ENCODE data around the gene CRELD2. TPM values are rescaled to one million over a fixed set of nuclear protein-coding genes. Genes with fewer than 3 reads are reported as not detected.

CRELD2 gene
- total and polyA plus RNA-seq, 8 donors = 37.2 to 61.9 (median 54.1) TPM

GRCh38 chr22:49930596-49931412 lies 12.4 kb downstream of the CRELD2 start:
- WGBS, 2 donors = 44 to 61% methylated on average over 14 of the region's 14 CpGs
- Histone ChIP-seq H3K27me3 (no peaks in the 10 kb centered on the region), H3K36me3 (peaks cover 0 to 1% (median 0%) of the 10 kb centered on the region in 3 donors), H3K4me3 (no peak overlapping the region), H3K4me1 (peaks cover 13 to 15% (median 14%) of the 10 kb centered on the region in 3 donors), H3K27ac (peak overlapping the region in 2 of 4 donors; percentile 30 to 45), H3K9me3 (no peaks in the 10 kb centered on the region)
- ATAC-seq (peak; percentile 58 to 77 (median 74)), DNase-seq (peak; percentile 68 to 87 (median 79)), FAIRE-seq (no peak)
- intact Hi-C loops (cut with DNase I) = loop anchor here in 1 of 3 donors (5.0 kb wide), 1 partner anchor 61 kb away; no protein-coding TSS in a partner anchor
- TF ChIP-seq CTCF (IDR thresholded peaks at IDR 0.05) = peak in 3 of 4 donors; percentile 40 to 58 (median 54)

- DNase-seq (peak in 5 of 6 donors; percentile 26 to 78 (median 59)), FAIRE-seq (no peak), ATAC-seq (no peak)
- Histone ChIP-seq H3K4me1 (peaks cover 14 to 23% (median 19%) of the 10 kb centered on the region in 3 donors), H3K36me3 (no peaks in the 10 kb centered on the region), H3K27me3 (no peaks in the 10 kb centered on the region), H3K4me3 (peak overlapping the region in 1 of 4 donors; percentile 48), H3K9me3 (no peaks in the 10 kb centered on the region), H3K27ac (peak overlapping the region; percentile 64 to 95 (median 86))
- 79 to 81% methylated on average over 27 of the region's 27 CpGs for WGBS, 2 donors
- no peak for TF ChIP-seq CTCF (IDR thresholded peaks at IDR 0.05)
- intact Hi-C loops (cut with DNase I) = loop anchor here in 1 of 3 donors (5.0 kb wide), 1 partner anchor 59 kb away; no protein-coding TSS in a partner anchor
These were observed 15.1 kb downstream of the CRELD2 start for GRCh38 chr22:49933236-49934159.

GRCh38 chr22:49934160-49934890 lies 15.9 kb downstream of the CRELD2 start:
- intact Hi-C loops (cut with DNase I) = loop anchor here in 1 of 3 donors (5.0 kb wide), 1 partner anchor 58 kb away; no protein-coding TSS in a partner anchor
- FAIRE-seq (no peak), DNase-seq (peak; percentile 79 to 90 (median 84))

More at GRCh38 chr22:49934160-49934890, 15.9 kb downstream of the CRELD2 start:
- H3K4me1 ChIP-seq = peaks cover 14 to 23% (median 19%) of the 10 kb centered on the region in 3 donors
- H3K27me3 ChIP-seq = no peaks in the 10 kb centered on the region
- H3K36me3 ChIP-seq = no peaks in the 10 kb centered on the region
- H3K27ac ChIP-seq = peak overlapping the region; percentile 64 to 95 (median 86)
- peak; percentile 38 to 56 (median 46) for ATAC-seq
- peak overlapping the region in 2 of 4 donors; percentile 30 to 48 for H3K4me3 ChIP-seq
- no peak for TF ChIP-seq CTCF (IDR thresholded peaks at IDR 0.05)
- no peaks in the 10 kb centered on the region for H3K9me3 ChIP-seq
- 60 to 63% methylated on average over 18 to 23 of the region's 24 CpGs for WGBS, 2 donors

Measured in pancreas (tissue), 10 donors.